Smooth muscle cell (in vitro differentiated cells): Measurements from ENCODE around the gene NPTX2. TPM values are rescaled to one million over a fixed set of nuclear protein-coding genes. Genes with fewer than 3 reads are reported as not detected.

Experiments
- DNase-seq: peaks from one replicate; lab custom pipeline; 2025; ENCODE audit not compliant: unreplicated experiment; lab: John Stamatoyannopoulos, UW
- H2AFZ ChIP-seq: fragments of 200-600 bp; sonication (generic); 2 replicates; pipeline ENCODE4 v1.6.0; 2016; ENCODE audit warnings: antibody characterized with exemption, low read depth, mild to moderate bottlenecking
- H3F3A ChIP-seq: fragments of 200-600 bp; sonication (generic); 2 replicates; pipeline ENCODE4 v1.6.0; 2017; ENCODE audit warnings: antibody characterized with exemption, low read depth
- H3K27ac ChIP-seq: fragments of 200-600 bp; sonication (generic); 2 replicates; pipeline ENCODE4 v1.5.1; 2016; ENCODE audit warnings: low read depth, mild to moderate bottlenecking
- H3K27me3 ChIP-seq: fragments of 200-600 bp; sonication (generic); 2 replicates; pipeline ENCODE4 v1.6.1; 2016; ENCODE audit warnings: low read depth, mild to moderate bottlenecking
- H3K36me3 ChIP-seq: fragments of 200-600 bp; sonication (generic); 2 replicates; pipeline ENCODE4 v1.5.1; 2016; ENCODE audit warnings: low read depth
- H3K4me1 ChIP-seq: fragments of 200-600 bp; sonication (generic); 2 replicates; pipeline ENCODE4 v1.5.1; 2016; ENCODE audit warnings: low read depth
- H3K4me2 ChIP-seq: fragments of 200-600 bp; sonication (generic); 2 replicates; pipeline ENCODE4 v1.6.0; 2016; ENCODE audit warnings: mild to moderate bottlenecking
- H3K4me3 ChIP-seq: fragments of 200-600 bp; sonication (generic); 2 replicates; pipeline ENCODE4 v1.5.1; 2016; ENCODE audit warnings: mild to moderate bottlenecking
- H3K79me2 ChIP-seq: fragments of 200-600 bp; sonication (generic); 2 replicates; pipeline ENCODE4 v1.6.0; 2016; ENCODE audit warnings: low read depth, mild to moderate bottlenecking
- H3K9ac ChIP-seq: fragments of 200-600 bp; sonication (generic); 2 replicates; pipeline ENCODE4 v1.6.0; 2016; ENCODE audit warnings: low read depth
- H3K9me3 ChIP-seq: fragments of 200-600 bp; sonication (generic); replicated peaks from 2 replicates; pipeline ENCODE4 v1.5.1; 2016; ENCODE audit warnings: low read depth
- H4K20me1 ChIP-seq: fragments of 200-600 bp; sonication (generic); 2 replicates; pipeline ENCODE4 v1.6.0; 2016; ENCODE audit warnings: low read depth
- CTCF ChIP-seq: fragments of 200-600 bp; sonication (generic); IDR thresholded peaks from 2 replicates; pipeline ENCODE4 v1.5.1; 2017; ENCODE audit warnings: borderline replicate concordance, mild to moderate bottlenecking, antibody characterized with exemption; ENCODE audit not compliant: insufficient read depth, poor library complexity, severe bottlenecking
- WGBS: methylation state at CpG from one replicate; pipeline ENCODE4 v1.1.7; 2016; ENCODE audit warnings: low lambda C conversion rate; 5-methylcytosine and 5-hydroxymethylcytosine counted together
- polyA plus RNA-seq: library from polyadenylated mRNA; unstranded; fragments of >200 nt; fragmentation: Nextera tagmentation; extraction: Ambion mirVana; gene quantifications from 2 replicates; pipeline ENCODE4 v1.2.1, GENCODE V29; 2016
- total RNA-seq: library from RNA; depleted of rRNA; stranded (reverse); fragments of >200 nt; gene quantifications from 2 replicates; pipeline ENCODE4 v1.2.3, GENCODE V29; 2014

NPTX2 gene
- total and polyA plus RNA-seq, 2 experiments from 2014 or later, result 13.8 to 28.6 TPM

DNA sequence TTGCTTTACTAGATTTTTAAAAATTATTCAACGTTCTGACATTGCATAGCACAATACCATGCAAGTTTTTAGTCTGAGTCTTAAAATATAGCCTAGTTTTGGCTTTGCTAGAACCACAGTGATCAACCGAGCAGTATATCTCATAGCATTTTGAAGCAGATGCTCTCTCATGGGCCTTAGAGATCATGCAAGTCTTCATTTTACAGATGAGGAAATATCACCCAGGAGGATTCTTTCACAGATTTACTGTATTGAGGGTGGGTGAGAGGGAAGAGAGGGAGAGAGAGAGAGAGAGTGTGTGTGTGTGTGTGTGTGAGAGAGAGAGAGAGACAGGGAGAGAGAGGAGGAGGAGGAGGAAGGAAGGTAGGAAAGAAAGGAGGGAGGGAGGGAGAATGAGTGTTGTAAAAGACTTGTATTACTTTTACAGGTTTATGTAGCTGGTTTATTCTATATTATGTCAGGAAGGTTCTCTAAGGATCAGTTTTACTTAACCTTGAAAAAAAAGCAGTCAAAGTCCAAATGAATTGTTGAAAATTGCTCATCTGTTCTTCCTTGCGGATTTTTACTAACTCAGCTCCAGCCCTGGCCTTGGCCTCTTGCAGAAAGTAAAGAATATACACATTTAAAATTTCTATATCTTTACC is 14.2 kb upstream of the NPTX2 start:
- no peak overlapping the region for H2AFZ ChIP-seq
- H3K27me3 ChIP-seq, result peaks cover 18% of the 10 kb centered on the region
- H3K4me2 ChIP-seq, result no peak overlapping the region
- no peaks in the 10 kb centered on the region for H3K4me1 ChIP-seq
- WGBS, result 76% methylated on average over 3 of the region's 3 CpGs
- DNase-seq, result no peak
- H3K27ac ChIP-seq, result no peak overlapping the region
- H3K36me3 ChIP-seq, result no peaks in the 10 kb centered on the region
- no peaks in the 10 kb centered on the region for H3K79me2 ChIP-seq
- H3F3A ChIP-seq, result no peaks in the 10 kb centered on the region
- H3K9me3 ChIP-seq, result no peaks in the 10 kb centered on the region
- no peak overlapping the region for H3K9ac ChIP-seq
- TF ChIP-seq CTCF, result no peak
- no peaks in the 10 kb centered on the region for H4K20me1 ChIP-seq
- H3K4me3 ChIP-seq, result no peak overlapping the region

GRCh38 chr7:98603399-98603788 is 13.7 kb upstream of the NPTX2 start:
- no peaks in the 10 kb centered on the region for H3K36me3 ChIP-seq
- no peak for TF ChIP-seq CTCF
- no peaks in the 10 kb centered on the region for H3K4me1 ChIP-seq
- no peak overlapping the region for H3K4me3 ChIP-seq
- H3K9me3 ChIP-seq, result no peaks in the 10 kb centered on the region
- DNase-seq, result no peak
- WGBS, result 74% methylated on average over 3 of the region's 3 CpGs
- no peak overlapping the region for H3K4me2 ChIP-seq
- no peaks in the 10 kb centered on the region for H3F3A ChIP-seq
- H2AFZ ChIP-seq, result no peak overlapping the region
- H3K27ac ChIP-seq, result no peak overlapping the region
- H3K9ac ChIP-seq, result no peak overlapping the region
- peaks cover 23% of the 10 kb centered on the region for H3K27me3 ChIP-seq
- H3K79me2 ChIP-seq, result no peaks in the 10 kb centered on the region
- H4K20me1 ChIP-seq, result no peaks in the 10 kb centered on the region

DNA sequence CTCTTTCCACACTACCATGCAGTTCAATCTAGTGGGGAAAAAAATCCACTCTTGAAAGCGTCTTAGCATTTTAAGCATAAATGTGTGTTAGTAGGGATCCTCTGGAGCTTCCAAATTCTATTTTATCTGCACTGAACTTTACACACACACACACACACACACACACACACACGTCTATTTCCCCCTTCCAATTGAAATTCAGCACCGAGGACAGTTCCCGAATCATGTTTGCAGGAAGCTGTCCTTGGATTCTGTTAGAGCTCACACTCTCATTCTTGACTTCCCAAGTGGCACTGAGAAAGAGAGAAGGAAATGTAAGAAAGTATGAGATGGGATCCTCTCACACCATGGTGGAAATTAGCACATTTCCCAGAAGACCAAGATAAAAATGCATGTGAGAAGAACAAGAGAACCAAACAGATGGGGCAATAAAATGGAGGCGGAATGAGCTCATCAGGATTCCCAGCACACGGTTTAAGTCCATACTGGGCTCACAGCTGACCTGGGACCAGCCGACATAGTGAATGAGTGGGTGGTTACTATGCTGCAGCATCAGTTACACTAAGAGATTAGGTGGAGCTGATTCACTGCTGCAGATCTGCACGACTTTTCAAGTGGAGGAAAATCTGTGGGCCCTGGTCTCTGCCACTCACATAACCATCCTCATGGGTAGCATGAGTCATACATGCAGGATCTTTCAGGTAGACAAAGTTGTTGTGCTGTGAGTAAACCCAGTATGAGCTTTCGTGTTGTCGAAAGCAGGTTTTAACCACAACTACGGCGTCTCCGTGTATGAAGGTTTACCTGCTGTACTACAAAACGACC is 3.3 kb upstream of the NPTX2 start:
- Histone ChIP-seq H4K20me1 (no peaks in the 10 kb centered on the region), H3K27me3 (peaks cover 55% of the 10 kb centered on the region), H3F3A (no peaks in the 10 kb centered on the region), H2AFZ (no peak overlapping the region), H3K36me3 (no peaks in the 10 kb centered on the region), H3K4me2 (no peak overlapping the region), H3K27ac (no peak overlapping the region), H3K4me3 (no peak overlapping the region), H3K4me1 (peaks cover 3% of the 10 kb centered on the region), H3K79me2 (no peaks in the 10 kb centered on the region), H3K9ac (no peak overlapping the region), H3K9me3 (no peaks in the 10 kb centered on the region)
- no peak for TF ChIP-seq CTCF
- WGBS, result 52% methylated on average over 14 of the region's 14 CpGs
- DNase-seq, result no peak
